ENCODE measurements around the gene RRAGC.
A peak's percentile ranks its signal among the peaks of the same experiment; 100 is the strongest.

The RRAGC gene

DNA sequence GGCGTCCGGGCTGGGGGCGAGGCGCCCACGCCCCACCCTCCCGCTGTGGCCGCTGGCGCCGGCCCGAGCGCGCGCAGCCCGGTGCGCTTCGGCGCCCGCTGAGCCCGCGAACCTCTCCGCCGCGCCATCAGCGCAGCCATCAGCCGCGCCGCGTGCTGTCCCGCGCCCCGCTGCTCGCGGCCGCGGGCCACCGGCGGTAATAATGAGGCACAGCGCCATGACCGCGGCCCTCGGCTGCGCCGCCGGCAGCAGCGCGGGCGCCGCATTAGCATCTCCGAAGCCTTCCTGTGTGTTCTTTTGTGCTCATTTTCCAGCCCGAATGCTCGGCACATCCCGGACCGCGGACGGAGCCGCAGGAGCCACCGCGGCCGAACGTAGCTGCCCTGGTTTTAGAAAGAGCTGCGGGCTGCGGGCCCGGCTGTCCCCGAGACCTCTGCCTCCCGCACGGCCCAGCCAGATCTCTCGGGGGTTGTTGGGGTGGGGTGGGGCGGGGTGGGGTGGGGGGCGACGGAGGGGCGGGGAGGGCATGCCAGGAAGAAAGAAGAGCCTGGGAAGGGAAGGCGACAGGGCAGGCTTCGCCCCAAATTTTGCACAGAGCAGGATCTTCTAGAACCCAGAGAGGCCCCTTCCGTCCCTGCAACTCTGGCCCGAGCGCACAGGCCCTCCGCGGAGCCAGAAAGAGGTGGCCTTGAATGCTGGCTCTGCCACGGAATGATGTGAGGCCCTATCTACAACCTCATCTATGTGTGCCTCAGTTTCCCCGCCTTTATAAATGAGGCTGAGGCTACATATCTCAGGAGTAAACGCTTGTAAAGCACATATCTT is 55.3 kb downstream of the RRAGC start:
- H3K4me3 Mint-ChIP-seq: peak overlapping the region; percentile 27
- no peaks in the 10 kb centered on the region for H3K4me1 Mint-ChIP-seq
- peaks cover 1% of the 10 kb centered on the region for H3K36me3 Mint-ChIP-seq (ENCODE audit: insufficient read depth)
- H3K27me3 Mint-ChIP-seq: peaks cover 73% of the 10 kb centered on the region
- DNase-seq (ENCODE audit: low spot score in 2 of 2) (no peak), ATAC-seq (replicated peaks; ENCODE audit: extremely low read depth, poor library complexity, severe bottlenecking) (no peak)
- H3K9me3 Mint-ChIP-seq: no peaks in the 10 kb centered on the region
- no peak overlapping the region for H3K27ac Mint-ChIP-seq (ENCODE audit: low read depth)

DNA sequence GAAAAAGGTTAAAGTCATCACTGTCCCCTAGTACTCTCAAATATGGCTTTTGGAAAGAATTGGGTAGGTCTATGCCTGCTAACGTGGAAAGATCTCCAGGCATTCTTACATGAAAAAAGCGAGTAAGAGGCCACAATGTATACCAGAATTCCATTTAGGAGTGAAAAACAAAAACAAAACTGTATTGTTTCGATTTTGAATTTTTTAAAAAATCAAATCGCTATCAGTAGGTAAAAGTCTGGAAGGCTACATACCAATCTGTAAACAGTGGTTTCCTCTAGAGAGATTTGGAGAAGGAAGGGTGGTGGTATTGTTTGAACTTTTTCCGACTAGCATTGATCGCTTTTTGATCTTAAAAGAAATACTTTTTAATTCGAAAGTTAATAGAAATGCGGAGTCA is 55.9 kb downstream of the RRAGC start:
- Mint-ChIP-seq H3K27me3 (peaks cover 66% of the 10 kb centered on the region), H3K27ac (ENCODE audit: low read depth) (no peak overlapping the region), H3K9me3 (no peaks in the 10 kb centered on the region), H3K4me1 (no peaks in the 10 kb centered on the region), H3K36me3 (ENCODE audit: insufficient read depth) (peaks cover 1% of the 10 kb centered on the region), H3K4me3 (peak overlapping the region; percentile 49)
- ATAC-seq (replicated peaks; ENCODE audit: extremely low read depth, poor library complexity, severe bottlenecking) (no peak), DNase-seq (ENCODE audit: low spot score in 2 of 2) (no peak)

DNA sequence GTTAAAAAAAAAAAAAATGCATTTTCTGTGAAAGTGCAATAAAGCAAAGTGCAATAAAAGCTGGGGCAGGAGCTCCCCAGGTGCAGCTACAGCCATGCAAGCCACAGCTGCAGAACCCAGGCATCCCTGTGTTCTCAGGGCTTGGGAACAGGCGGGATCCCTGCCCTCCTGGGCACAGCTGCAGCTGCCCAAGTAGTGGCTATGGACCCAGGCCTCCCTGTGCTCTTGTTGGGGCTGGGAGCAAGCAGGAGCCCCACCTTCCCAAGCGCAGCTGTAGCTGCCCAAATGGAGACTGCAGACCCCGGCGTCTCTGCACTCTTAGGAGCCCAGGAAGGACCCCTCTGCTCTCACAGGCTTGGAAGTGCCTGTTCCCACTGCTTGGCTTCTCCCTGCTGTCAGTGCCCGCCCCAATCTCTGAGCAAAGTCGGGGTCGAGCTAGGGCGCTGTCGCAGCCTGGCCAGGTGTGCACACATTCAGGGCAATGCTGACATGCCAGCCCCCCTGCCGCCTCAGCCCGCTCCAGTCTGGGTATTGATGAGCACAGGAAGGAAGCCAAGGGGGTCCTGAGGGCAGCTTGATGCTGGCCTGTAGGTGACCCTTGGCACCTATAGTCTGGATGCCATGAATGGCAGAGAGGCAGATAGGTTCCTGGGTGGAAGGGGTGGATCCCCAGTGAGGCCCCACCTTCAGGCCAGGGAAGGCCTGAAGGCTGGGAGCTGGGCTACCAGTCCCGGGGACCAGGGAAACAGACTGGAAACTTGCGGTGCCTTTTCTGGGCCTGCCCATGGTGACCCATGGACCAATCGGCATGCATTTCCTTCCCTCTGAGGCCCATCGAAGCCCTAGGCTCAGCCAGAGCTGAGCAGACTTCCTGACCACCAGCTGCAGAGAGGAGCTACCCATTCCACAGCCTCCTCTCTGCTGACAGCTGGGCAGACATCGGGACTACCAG is 58.6 kb downstream of the RRAGC start:
- DNase-seq (ENCODE audit: low spot score in 2 of 2): no peak
- Mint-ChIP-seq H3K27me3 (peaks cover 50% of the 10 kb centered on the region), H3K4me1 (no peaks in the 10 kb centered on the region), H3K27ac (ENCODE audit: low read depth) (no peak overlapping the region), H3K9me3 (no peaks in the 10 kb centered on the region), H3K4me3 (no peak overlapping the region), H3K36me3 (ENCODE audit: insufficient read depth) (peaks cover 1% of the 10 kb centered on the region)
- no peak for ATAC-seq (replicated peaks; ENCODE audit: extremely low read depth, poor library complexity, severe bottlenecking)

DNA sequence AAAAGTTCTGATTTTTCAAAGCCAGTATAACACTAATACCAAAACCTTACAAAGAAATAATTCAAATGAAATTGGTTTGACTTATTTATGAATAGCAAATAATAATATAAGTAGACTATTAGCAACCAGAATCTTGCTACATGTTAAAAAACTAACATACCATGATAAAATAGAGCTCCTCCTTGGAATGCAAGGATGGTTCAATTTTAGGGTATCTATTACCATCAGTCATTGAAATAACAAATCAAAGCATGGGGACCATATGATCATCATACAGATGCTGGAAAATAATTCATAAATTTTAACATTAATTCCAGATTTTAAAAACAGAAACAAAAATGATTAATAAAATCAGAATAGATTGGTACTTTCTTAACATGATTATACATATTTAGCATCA is 66.3 kb downstream of the RRAGC start:
- H3K4me3 Mint-ChIP-seq: no peak overlapping the region

DNA sequence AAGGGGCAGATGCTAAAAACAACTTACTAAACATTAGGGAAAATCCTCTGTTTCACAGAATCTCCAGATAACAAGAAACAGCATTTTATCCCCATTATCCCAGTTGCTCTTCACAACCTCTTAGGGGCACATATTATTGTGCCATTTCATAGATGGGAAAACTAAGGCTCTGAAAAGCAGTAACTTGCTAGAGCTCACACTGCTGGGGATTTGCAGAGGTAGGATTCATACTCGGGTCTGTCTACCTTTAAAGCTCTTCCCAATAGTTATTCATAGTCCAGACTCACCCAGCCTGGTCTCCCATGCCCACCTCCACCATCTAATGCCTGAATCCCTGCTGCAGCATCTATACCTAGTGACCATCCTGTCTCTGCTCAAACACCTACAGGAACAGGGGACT is 67.7 kb downstream of the RRAGC start:
- no peaks in the 10 kb centered on the region for H3K4me1 Mint-ChIP-seq
- no peak for DNase-seq (ENCODE audit: low spot score in 2 of 2)
- no peaks in the 10 kb centered on the region for H3K9me3 Mint-ChIP-seq
- no peaks in the 10 kb centered on the region for H3K36me3 Mint-ChIP-seq (ENCODE audit: insufficient read depth)
- ATAC-seq (replicated peaks; ENCODE audit: extremely low read depth, poor library complexity, severe bottlenecking): no peak
- peaks cover 89% of the 10 kb centered on the region for H3K27me3 Mint-ChIP-seq
- H3K4me3 Mint-ChIP-seq: no peak overlapping the region
- no peak overlapping the region for H3K27ac Mint-ChIP-seq (ENCODE audit: low read depth)

More for the DNA sequence above, 66.3 kb downstream of the RRAGC start:
- no peak for ATAC-seq (replicated peaks; ENCODE audit: extremely low read depth, poor library complexity, severe bottlenecking)
- H3K27me3 Mint-ChIP-seq: peaks cover 76% of the 10 kb centered on the region
- no peaks in the 10 kb centered on the region for H3K36me3 Mint-ChIP-seq (ENCODE audit: insufficient read depth)
- H3K9me3 Mint-ChIP-seq: no peaks in the 10 kb centered on the region
- H3K27ac Mint-ChIP-seq (ENCODE audit: low read depth): no peak overlapping the region
- DNase-seq (ENCODE audit: low spot score in 2 of 2): no peak
- no peaks in the 10 kb centered on the region for H3K4me1 Mint-ChIP-seq

DNA sequence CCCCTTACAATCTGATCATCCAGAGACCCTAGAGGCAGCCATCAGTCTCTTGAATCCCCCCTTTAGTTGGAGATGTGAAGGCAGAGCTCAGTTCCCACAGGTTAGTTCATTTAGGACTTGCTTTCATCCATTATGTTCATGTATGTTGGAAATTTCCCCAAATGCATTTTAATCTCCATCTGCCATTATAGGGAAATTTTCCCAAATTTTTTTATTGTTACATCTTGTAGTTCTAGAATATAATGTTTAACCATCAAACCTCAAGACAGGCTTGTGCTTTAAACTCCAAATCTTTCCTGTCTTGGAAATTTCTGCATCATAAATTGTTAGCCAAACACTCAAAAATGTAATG is 68.4 kb downstream of the RRAGC start:
- no peaks in the 10 kb centered on the region for H3K9me3 Mint-ChIP-seq
- H3K4me1 Mint-ChIP-seq: no peaks in the 10 kb centered on the region
- no peaks in the 10 kb centered on the region for H3K36me3 Mint-ChIP-seq (ENCODE audit: insufficient read depth)
- ATAC-seq (replicated peaks; ENCODE audit: extremely low read depth, poor library complexity, severe bottlenecking) (no peak), DNase-seq (ENCODE audit: low spot score in 2 of 2) (no peak)
- H3K27me3 Mint-ChIP-seq: peaks cover 89% of the 10 kb centered on the region
- no peak overlapping the region for H3K27ac Mint-ChIP-seq (ENCODE audit: low read depth)
- no peak overlapping the region for H3K4me3 Mint-ChIP-seq

DNA sequence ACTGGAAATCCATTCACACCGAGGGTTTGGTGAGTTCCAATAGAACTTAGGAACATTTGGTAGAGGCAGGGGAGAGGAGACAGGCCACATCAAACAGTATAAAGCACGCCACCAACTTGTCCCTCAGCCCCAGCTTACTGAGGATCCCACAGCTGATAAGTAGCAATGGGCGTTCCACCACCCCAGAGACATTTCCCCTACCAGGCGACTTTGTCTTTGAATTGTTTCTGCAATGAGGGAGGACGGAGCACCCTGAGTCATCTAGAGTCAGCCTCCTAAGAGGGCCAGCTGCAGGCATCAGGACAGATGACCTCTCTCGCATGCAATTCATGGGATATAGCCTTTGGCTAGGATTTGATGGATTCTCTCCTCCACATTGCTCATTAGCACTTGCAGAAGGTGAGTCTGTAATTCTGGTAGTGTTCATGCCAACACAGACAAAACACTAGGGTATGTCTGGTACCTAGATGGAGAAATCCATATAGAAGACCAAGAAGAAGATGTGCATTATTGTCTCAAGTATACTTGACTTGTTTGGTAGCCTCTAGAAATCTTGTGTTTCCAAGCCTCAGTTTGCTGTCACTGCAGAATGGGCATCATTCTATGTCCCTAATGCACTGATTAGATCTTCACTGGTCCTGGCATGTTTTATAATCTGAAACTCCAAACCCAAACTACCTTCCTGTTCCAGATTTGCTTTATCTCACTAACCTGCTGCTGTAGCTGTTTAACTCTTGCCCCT is 69.0 kb downstream of the RRAGC start:
- H3K27me3 Mint-ChIP-seq: peaks cover 91% of the 10 kb centered on the region

DNA sequence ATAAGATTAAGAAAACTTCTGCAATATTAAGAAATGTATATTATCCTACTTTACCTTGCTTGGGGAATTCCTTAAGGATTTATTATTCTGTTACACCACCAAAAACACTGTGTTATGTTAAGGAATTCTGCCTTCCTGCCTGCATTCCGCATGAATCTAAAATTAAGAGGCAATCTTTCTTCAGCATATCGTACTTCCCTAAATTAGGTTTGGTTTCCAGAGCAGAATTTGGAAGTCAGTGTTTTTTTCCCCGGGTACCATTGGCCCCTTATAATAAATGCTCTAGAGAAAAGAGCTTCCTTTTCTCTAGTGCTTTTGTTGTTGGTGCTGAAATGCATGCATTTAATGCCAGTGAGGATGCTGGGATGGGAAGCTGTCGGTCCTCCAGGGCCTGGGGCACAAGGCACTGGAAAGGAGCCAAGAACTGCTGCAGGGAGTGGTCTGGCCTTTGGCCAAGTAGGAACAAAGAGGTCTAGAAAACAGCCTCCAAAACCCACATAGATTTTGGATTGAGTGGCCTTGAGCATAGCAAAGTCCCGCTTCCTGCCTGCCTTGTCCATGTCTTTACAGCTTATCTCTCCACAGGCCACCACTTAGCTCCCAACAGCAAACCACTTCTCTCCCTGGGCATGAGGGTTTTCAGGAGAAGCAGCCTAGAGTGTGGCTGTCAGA is 69.9 kb downstream of the RRAGC start:
- Mint-ChIP-seq H3K36me3 (ENCODE audit: insufficient read depth) (no peaks in the 10 kb centered on the region), H3K9me3 (no peaks in the 10 kb centered on the region), H3K27me3 (peaks cover 94% of the 10 kb centered on the region), H3K4me1 (no peaks in the 10 kb centered on the region), H3K27ac (ENCODE audit: low read depth) (no peak overlapping the region), H3K4me3 (no peak overlapping the region)
- ATAC-seq (replicated peaks; ENCODE audit: extremely low read depth, poor library complexity, severe bottlenecking): no peak
- no peak for DNase-seq (ENCODE audit: low spot score in 2 of 2)

More for the DNA sequence above, 69.0 kb downstream of the RRAGC start:
- no peak overlapping the region for H3K4me3 Mint-ChIP-seq
- no peak overlapping the region for H3K27ac Mint-ChIP-seq (ENCODE audit: low read depth)
- no peaks in the 10 kb centered on the region for H3K9me3 Mint-ChIP-seq
- DNase-seq (ENCODE audit: low spot score in 2 of 2): no peak
- ATAC-seq (replicated peaks; ENCODE audit: extremely low read depth, poor library complexity, severe bottlenecking): no peak
- no peaks in the 10 kb centered on the region for H3K4me1 Mint-ChIP-seq
- no peaks in the 10 kb centered on the region for H3K36me3 Mint-ChIP-seq (ENCODE audit: insufficient read depth)

DNA sequence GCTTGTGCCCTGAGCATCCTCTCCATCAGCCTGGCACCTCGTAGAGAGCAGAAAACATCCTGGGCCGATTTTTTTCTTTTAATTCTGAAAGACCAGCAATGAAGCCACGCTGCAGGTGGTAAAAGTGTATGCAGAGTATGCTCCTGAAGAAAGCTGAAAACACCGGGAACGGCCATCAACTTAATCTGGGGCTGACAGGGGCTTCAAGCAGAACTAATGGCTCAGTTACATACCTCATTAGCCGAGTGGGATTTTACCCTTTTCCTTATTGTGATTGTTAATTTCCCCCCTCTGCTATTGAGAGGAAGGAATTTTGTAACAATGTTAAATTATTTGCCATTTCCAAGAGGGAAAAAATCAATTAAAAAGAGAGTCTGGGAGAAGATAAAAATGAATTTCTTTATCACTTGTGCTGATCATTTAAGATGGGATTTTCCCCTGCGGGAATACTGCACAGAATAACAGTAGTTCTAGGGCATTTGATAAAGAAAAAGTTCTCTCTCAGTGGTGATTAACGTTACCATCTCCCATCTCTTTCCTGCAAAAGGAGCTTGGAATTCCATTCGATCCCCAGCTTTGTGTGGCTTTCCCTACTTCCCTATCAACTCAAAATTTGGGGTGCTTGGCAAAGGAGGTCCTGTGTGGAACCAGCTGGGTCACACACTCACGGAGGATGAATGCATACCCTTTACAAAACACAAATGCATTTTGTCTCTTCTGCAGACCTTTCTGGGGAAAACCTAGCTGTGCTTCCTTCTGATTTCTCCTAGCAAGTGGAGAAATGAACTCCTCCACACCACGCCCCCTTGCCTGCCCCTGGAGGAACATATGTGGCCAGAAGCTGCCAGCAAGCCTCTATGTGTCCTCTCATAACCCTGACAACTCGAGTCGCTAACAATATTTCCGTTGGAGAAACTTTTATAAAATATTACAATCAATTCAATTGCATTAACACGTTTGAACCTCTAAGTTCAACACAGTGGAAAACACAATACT is 70.9 kb downstream of the RRAGC start:
- Mint-ChIP-seq H3K9me3 (no peaks in the 10 kb centered on the region), H3K27me3 (peaks cover 95% of the 10 kb centered on the region), H3K4me3 (no peak overlapping the region), H3K4me1 (no peaks in the 10 kb centered on the region), H3K36me3 (ENCODE audit: insufficient read depth) (no peaks in the 10 kb centered on the region), H3K27ac (ENCODE audit: low read depth) (no peak overlapping the region)
- DNase-seq (ENCODE audit: low spot score in 2 of 2) (no peak), ATAC-seq (replicated peaks; ENCODE audit: extremely low read depth, poor library complexity, severe bottlenecking) (no peak)

All from central memory CD8-positive, alpha-beta T cell (primary cell).